ENCODE results near the gene CSRP2.

CSRP2 gene

GRCh38 chr12:76863837-76864236, 15.0 kb downstream of the CSRP2 start:
- no peak for DNase-seq (ENCODE audit: low read depth)
- no peak overlapping the region for H3K4me3 ChIP-seq (ENCODE audit: low read depth, low read length)
- TF ChIP-seq CTCF (IDR thresholded peaks at IDR 0.05; ENCODE audit: insufficient read depth, low read depth, low read length, missing control alignments): no peak

GRCh38 chr12:76863005-76863670, 15.7 kb downstream of the CSRP2 start:
- TF ChIP-seq CTCF (IDR thresholded peaks at IDR 0.05; ENCODE audit: insufficient read depth, low read depth, low read length, missing control alignments): no peak
- no peak for DNase-seq (ENCODE audit: low read depth)
- no peak overlapping the region for H3K4me3 ChIP-seq (ENCODE audit: low read depth, low read length)

GRCh38 chr12:76860256-76860655, 18.6 kb downstream of the CSRP2 start:
- no peak overlapping the region for H3K4me3 ChIP-seq (ENCODE audit: low read depth, low read length)
- no peak for TF ChIP-seq CTCF (IDR thresholded peaks at IDR 0.05; ENCODE audit: insufficient read depth, low read depth, low read length, missing control alignments)
- no peak for DNase-seq (ENCODE audit: low read depth)

DNA sequence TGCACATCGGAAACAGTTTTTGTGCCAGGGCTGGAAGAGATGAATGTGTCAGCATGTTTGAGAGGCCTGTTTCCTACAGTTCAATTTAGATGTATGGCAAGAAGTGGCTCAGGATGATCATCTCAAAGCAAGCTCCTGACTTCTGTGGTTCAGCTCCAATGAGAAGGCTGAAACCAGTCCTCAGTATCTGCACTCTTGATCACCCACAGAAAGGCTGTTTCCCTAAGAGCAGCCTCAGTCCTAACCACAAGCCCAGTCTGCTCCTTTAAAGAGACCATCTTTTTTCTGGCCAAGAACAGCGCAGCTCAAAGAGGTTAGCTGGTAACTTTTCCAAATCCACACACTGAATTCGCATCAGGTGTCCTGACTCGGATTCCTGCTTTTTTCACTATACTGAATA, 19.2 kb downstream of the CSRP2 start:
- no peak overlapping the region for H3K4me3 ChIP-seq (ENCODE audit: low read depth, low read length)
- TF ChIP-seq CTCF (IDR thresholded peaks at IDR 0.05; ENCODE audit: insufficient read depth, low read depth, low read length, missing control alignments): no peak
- no peak for DNase-seq (ENCODE audit: low read depth)

DNA sequence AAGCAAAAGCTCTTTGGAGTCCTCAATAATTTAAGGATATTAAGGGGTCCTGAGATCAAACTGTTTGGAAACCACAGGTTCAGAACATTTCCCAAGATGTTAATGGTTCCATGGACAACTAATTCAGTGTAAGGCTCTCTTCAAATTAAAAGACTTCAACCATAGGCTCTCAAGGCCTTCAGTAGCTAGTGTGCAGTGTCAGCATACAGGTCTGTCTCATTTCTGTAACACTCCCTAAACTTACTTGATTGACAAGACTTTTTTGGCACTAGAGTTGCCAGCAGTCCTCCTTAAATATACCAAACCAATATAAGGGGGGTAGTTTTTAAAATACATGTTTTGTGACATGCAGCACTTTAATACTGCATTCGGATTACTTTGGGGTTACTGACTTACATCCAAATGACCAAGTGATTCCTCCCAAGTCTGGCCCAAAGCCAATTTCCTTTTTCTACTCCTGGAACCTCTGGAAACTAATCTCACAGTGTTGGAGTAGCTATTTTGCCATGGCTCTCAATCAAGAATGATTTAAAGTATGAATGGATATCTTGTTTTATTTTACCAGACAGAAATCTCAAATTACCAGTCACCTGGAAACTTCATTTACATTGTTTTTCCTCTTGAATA, 22.7 kb downstream of the CSRP2 start:
- TF ChIP-seq CTCF (IDR thresholded peaks at IDR 0.05; ENCODE audit: insufficient read depth, low read depth, low read length, missing control alignments): no peak
- DNase-seq (ENCODE audit: low read depth): no peak
- H3K4me3 ChIP-seq (ENCODE audit: low read depth, low read length): no peak overlapping the region

DNA sequence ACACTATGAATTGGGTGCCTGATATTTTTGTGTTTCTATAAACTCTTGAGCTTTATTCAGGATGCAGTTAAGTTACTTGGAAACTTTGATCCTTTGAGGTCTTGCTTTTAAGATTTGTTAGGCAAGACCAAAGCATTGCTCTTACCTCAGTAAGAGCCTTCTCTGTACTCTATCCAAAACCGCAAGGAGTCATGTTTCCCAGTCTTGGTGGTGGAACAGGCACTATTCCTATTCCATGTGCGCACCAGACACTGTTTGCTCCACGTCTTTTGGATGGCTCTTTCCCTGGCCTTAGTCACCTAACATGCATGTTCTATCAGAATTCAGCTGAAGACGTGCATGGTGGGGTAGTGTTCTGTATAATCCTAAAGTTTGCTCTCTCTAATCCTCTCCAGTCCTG, 23.5 kb downstream of the CSRP2 start:
- no peak for TF ChIP-seq CTCF (IDR thresholded peaks at IDR 0.05; ENCODE audit: insufficient read depth, low read depth, low read length, missing control alignments)
- H3K4me3 ChIP-seq (ENCODE audit: low read depth, low read length): no peak overlapping the region
- DNase-seq (ENCODE audit: low read depth): no peak

- no peak for DNase-seq (ENCODE audit: low read depth)
- TF ChIP-seq CTCF (IDR thresholded peaks at IDR 0.05; ENCODE audit: insufficient read depth, low read depth, low read length, missing control alignments): no peak
- H3K4me3 ChIP-seq (ENCODE audit: low read depth, low read length): no peak overlapping the region
These were observed 26.7 kb downstream of the CSRP2 start for GRCh38 chr12:76852106-76852505.

Measured in GM12865 (cell line).